ENCODE results near the gene DDX4.

Gene DDX4

GRCh38 chr5:55694152-55694830, 43.6 kb upstream of the DDX4 start:
- TF ChIP-seq POLR2AphosphoS5 (IDR thresholded peaks at IDR 0.05; ENCODE audit: low read depth, low read length) (no peak), SIN3A (IDR thresholded peaks at IDR 0.05; ENCODE audit: borderline replicate concordance, insufficient read depth, low read length) (no peak), REST (IDR thresholded peaks at IDR 0.05; ENCODE audit: insufficient read depth in 1 of 2, low read depth in 2 of 2, low read length in 2 of 2) (no peak), TAF1 (IDR thresholded peaks at IDR 0.05; ENCODE audit: borderline replicate concordance, insufficient read depth, low read length) (no peak), FOXP2 (optimal IDR thresholded peaks at IDR 0.05; ENCODE audit: borderline replicate concordance, extremely low read depth, extremely low read length, insufficient read depth) (no peak)

GRCh38 chr5:55699041-55699688, 38.7 kb upstream of the DDX4 start:
- TF ChIP-seq POLR2AphosphoS5 (IDR thresholded peaks at IDR 0.05; ENCODE audit: low read depth, low read length) (no peak), SIN3A (IDR thresholded peaks at IDR 0.05; ENCODE audit: borderline replicate concordance, insufficient read depth, low read length) (no peak), FOXP2 (optimal IDR thresholded peaks at IDR 0.05; ENCODE audit: borderline replicate concordance, extremely low read depth, extremely low read length, insufficient read depth) (no peak), REST (IDR thresholded peaks at IDR 0.05; ENCODE audit: insufficient read depth in 1 of 2, low read depth in 2 of 2, low read length in 2 of 2) (no peak)

GRCh38 chr5:55700745-55701144, 37.1 kb upstream of the DDX4 start:
- TF ChIP-seq REST (IDR thresholded peaks at IDR 0.05; ENCODE audit: insufficient read depth in 1 of 2, low read depth in 2 of 2, low read length in 2 of 2), result no peak
- TF ChIP-seq POLR2AphosphoS5 (IDR thresholded peaks at IDR 0.05; ENCODE audit: low read depth, low read length), result no peak
- TF ChIP-seq SIN3A (IDR thresholded peaks at IDR 0.05; ENCODE audit: borderline replicate concordance, insufficient read depth, low read length), result no peak
- TF ChIP-seq FOXP2 (optimal IDR thresholded peaks at IDR 0.05; ENCODE audit: borderline replicate concordance, extremely low read depth, extremely low read length, insufficient read depth), result no peak
- TF ChIP-seq TAF1 (IDR thresholded peaks at IDR 0.05; ENCODE audit: borderline replicate concordance, insufficient read depth, low read length), result no peak

- TF ChIP-seq POLR2AphosphoS5 (IDR thresholded peaks at IDR 0.05; ENCODE audit: low read depth, low read length) (no peak), TAF1 (IDR thresholded peaks at IDR 0.05; ENCODE audit: borderline replicate concordance, insufficient read depth, low read length) (no peak), SIN3A (IDR thresholded peaks at IDR 0.05; ENCODE audit: borderline replicate concordance, insufficient read depth, low read length) (no peak), REST (IDR thresholded peaks at IDR 0.05; ENCODE audit: insufficient read depth in 1 of 2, low read depth in 2 of 2, low read length in 2 of 2) (no peak), FOXP2 (optimal IDR thresholded peaks at IDR 0.05; ENCODE audit: borderline replicate concordance, extremely low read depth, extremely low read length, insufficient read depth) (no peak)
Measured at GRCh38 chr5:55701462-55702103, 36.3 kb upstream of the DDX4 start.

Measured in PFSK-1 (cell line).